Urinary bladder (tissue), 4 donors: ENCODE results near the gene DUOX2. TPM values are rescaled to one million over a fixed set of nuclear protein-coding genes. Genes with fewer than 3 reads are reported as not detected.

ENCODE experiments used
- DNase-seq: peaks from one replicate; pipeline ENCODE4 v3.0.0-alpha.2; 2015; ENCODE audit errors: extremely low spot score
- H3K27ac ChIP-seq: one replicate; pipeline ENCODE4 v1.5.1; 2013; ENCODE audit warnings: low read depth, mild to moderate bottlenecking, moderate library complexity
- H3K36me3 ChIP-seq: one replicate; pipeline ENCODE4 v1.6.1; 2013; ENCODE audit warnings: mild to moderate bottlenecking, moderate library complexity; ENCODE audit not compliant: insufficient read depth
- H3K4me1 ChIP-seq: one replicate; pipeline ENCODE4 v1.6.1; 2013; ENCODE audit warnings: mild to moderate bottlenecking, moderate library complexity; ENCODE audit not compliant: insufficient read depth
- H3K4me3 ChIP-seq: one replicate; pipeline ENCODE4 v1.5.1; 2013; ENCODE audit warnings: low read depth, low read length
- WGBS: extraction: QIAGEN DNeasy Blood & Tissue Kit; methylation state at CpG from one replicate; pipeline ENCODE4 v1.1.7; 2013; 5-methylcytosine and 5-hydroxymethylcytosine counted together
- polyA plus RNA-seq: library from polyadenylated mRNA; stranded (reverse); fragments of 200-250 nt; gene quantifications from one replicate; pipeline ENCODE4 v1.2.3, GENCODE V29; 2013
- total RNA-seq: library from RNA; depleted of rRNA; stranded (reverse); fragments of >200 nt; gene quantifications from one replicate; pipeline ENCODE4 v1.2.3, GENCODE V29; 2014
- donor health status: healthy with polysubstance abuse.
- donor health status: healthy.

The DUOX2 gene
- total and polyA plus RNA-seq, 2 donors: 1.5 to 2.4 TPM

DNA sequence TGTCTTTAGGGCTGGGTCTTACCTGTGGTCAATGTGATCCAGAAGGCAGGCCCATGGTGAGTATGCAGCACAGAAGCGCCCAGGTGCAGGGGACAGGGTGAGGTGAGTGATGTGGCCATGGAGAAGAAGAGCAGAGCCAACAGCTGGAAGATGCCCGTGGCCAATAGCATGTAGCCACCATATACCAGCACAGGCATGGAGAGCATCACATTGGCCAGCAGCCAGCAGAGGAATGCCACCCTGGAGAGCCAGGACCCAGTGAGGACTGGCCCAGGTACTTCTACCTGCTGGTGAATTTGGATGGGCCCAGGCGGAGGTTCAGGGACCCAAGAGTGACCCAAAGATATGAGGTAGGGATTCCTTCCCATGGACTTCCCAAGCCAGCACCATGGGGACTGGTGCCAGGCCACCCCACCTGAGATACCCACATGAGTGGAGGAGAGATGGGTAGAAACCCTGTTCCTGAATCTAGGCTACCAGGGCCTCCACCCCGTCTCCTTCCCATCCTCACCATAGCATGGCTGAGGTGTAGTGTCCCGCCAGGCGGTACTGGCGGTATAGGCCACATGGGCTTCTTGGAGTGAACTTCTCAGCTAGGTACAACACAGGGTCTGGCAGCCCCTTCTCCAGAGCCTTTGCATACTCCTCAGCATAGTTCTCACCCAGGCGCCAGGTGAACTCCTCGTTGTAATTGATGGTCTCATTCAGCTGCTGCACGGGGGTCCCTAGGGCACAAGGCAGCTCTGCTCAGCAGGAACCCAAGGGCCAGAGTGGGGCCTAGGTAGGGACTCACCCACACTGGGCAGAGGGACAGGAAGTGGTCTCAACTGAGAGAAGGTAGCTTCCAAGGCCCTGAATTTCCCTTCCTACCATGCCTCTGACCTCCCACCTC is 6.4 kb upstream of the DUOX2 start:
- no peak overlapping the region for H3K4me3 ChIP-seq
- H3K36me3 ChIP-seq: no peaks in the 10 kb centered on the region
- 95% methylated on average over 10 of the region's 10 CpGs for WGBS
- no peak overlapping the region for H3K27ac ChIP-seq
- no peak for DNase-seq
- no peaks in the 10 kb centered on the region for H3K4me1 ChIP-seq

DNA sequence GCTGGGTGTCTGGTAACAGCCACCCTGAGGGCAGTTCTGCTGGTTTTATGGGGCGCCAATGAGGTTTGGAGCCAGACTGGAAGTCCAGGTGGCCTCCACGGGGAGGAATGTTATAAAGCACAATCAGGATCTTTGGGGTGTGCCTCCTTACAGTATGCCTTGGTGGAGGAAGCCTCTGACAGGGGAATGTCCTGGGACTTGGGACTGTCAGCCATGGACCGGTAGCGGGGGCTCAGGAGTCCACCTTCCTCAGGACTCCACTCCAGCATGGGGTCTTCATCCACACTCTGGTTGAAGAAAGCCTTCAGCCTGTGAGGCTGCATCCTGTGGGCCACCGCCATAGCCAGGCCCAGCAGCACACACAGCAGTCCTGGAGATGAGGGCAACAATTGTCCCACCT is 5.0 kb upstream of the DUOX2 start:
- H3K36me3 ChIP-seq: no peaks in the 10 kb centered on the region
- DNase-seq: no peak
- H3K4me3 ChIP-seq: no peak overlapping the region
- no peak overlapping the region for H3K27ac ChIP-seq
- WGBS: 86% methylated on average over 5 of the region's 5 CpGs
- no peaks in the 10 kb centered on the region for H3K4me1 ChIP-seq

DNA sequence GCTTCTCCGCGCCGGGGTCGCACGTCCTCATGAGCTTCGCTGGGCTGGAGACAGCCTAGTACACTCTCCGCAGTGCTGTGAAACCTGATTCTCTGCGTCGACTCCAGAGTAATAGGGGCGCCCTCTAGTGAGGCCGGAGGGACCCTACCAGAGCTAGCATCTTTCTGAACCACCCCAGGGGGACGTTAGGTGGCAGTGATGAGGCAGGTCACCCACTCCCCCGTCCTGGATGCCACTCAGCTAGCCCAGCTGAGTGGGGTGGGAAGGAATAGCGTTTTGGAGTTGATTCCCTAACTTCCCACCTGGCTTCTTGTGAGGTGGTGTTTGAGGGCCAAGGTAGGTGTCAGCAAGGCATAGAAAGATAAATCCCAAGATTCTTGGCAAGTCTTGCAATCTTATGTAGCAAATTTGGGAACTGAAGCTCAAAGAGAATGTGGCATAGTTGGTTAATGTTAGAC is 4.2 kb upstream of the DUOX2 start:
- 1% methylated on average over 14 of the region's 14 CpGs for WGBS
- peak; percentile 88 for DNase-seq
- no peaks in the 10 kb centered on the region for H3K4me1 ChIP-seq
- no peaks in the 10 kb centered on the region for H3K36me3 ChIP-seq
- no peak overlapping the region for H3K27ac ChIP-seq
- no peak overlapping the region for H3K4me3 ChIP-seq

DNA sequence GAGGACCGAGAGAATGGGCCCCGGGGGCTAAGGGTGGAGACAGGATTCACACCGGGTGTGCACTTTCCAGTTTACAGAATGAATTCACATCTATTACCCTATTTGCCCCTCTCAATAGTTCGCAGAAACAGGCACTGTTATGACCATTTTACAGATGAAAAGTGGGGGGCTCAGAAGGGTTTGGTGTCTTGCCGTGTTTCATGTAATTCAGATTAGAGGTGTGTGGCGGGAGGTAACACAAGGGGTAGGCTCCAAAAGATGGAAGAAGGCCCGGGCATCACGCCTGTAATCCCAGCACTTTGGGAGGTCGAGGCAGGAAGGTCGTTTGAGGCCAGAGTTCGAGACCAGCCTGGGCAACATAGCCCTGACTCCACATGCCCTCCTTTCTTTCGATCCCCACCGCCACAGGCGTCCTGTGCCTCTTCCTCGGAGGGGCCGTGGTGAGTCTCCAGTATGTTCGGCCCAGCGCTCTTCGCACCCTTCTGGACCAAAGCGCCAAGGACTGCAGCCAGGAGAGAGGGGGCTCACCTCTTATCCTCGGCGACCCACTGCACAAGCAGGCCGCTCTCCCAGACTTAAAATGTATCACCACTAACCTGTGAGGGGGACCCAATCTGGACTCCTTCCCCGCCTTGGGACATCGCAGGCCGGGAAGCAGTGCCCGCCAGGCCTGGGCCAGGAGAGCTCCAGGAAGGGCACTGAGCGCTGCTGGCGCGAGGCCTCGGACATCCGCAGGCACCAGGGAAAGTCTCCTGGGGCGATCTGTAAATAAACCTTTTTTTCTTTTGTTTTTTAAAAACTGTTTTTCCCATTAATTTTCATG is 3.5 kb upstream of the DUOX2 start:
- no peak overlapping the region for H3K27ac ChIP-seq
- 43% methylated on average over 33 of the region's 33 CpGs for WGBS
- no peaks in the 10 kb centered on the region for H3K36me3 ChIP-seq
- DNase-seq: no peak
- H3K4me1 ChIP-seq: no peaks in the 10 kb centered on the region
- H3K4me3 ChIP-seq: no peak overlapping the region

DNA sequence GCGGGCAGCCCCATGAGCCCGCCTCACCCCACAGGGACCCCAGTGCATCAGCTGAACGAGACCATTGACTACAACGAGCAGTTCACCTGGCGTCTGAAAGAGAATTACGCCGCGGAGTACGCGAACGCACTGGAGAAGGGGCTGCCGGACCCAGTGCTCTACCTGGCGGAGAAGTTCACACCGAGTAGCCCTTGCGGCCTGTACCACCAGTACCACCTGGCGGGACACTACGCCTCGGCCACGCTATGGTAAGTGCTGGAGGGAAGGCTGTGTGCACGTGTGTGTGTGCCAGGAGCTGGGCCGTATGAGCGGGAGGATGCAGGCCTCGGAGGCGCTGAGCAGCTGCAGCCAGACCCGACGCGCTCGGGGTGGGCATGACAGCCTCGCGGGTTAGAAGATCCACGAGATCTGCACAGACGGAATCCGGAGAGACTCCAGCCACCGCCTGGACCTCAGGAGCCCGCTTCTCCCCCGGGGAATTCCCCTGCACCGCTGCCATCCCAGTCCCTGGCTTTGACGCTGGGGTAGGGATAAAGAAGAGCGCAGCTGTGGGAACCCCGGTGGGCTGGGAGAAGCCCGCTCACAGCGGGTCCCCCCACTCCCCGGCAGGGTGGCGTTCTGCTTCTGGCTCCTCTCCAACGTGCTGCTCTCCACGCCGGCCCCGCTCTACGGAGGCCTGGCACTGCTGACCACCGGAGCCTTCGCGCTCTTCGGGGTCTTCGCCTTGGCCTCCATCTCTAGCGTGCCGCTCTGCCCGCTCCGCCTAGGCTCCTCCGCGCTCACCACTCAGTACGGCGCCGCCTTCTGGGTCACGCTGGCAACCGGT is 2.7 kb upstream of the DUOX2 start:
- H3K4me3 ChIP-seq: no peak overlapping the region

DNA sequence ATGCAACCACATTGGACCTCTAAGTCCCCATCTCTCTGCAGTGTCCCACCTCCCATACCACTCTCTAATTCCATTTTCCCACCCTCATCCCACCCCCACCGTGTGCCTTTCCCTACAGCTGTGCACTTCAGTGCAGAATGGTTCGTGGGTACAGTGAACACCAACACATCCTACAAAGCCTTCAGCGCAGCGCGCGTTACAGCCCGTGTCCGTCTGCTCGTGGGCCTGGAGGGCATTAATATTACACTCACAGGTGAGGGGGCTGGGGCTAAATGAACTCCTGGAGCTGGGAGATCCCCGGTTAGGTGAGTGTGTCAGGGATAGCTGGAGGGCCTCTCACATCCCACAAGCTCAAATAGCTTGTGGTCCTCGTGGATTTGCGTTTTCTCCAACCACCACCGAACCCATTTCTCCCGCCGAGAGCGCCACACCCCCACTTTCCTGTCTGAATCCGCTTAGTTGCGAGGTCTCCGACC is 2.1 kb upstream of the DUOX2 start:
- no peaks in the 10 kb centered on the region for H3K4me1 ChIP-seq
- no peaks in the 10 kb centered on the region for H3K36me3 ChIP-seq
- H3K27ac ChIP-seq: no peak overlapping the region
- 33% methylated on average over 19 of the region's 19 CpGs for WGBS
- H3K4me3 ChIP-seq: no peak overlapping the region
- DNase-seq: no peak

More for the DNA sequence above, 2.7 kb upstream of the DUOX2 start:
- H3K4me1 ChIP-seq: no peaks in the 10 kb centered on the region
- no peak overlapping the region for H3K27ac ChIP-seq
- no peak for DNase-seq
- WGBS: 14% methylated on average over 65 of the region's 65 CpGs
- H3K36me3 ChIP-seq: no peaks in the 10 kb centered on the region

DNA sequence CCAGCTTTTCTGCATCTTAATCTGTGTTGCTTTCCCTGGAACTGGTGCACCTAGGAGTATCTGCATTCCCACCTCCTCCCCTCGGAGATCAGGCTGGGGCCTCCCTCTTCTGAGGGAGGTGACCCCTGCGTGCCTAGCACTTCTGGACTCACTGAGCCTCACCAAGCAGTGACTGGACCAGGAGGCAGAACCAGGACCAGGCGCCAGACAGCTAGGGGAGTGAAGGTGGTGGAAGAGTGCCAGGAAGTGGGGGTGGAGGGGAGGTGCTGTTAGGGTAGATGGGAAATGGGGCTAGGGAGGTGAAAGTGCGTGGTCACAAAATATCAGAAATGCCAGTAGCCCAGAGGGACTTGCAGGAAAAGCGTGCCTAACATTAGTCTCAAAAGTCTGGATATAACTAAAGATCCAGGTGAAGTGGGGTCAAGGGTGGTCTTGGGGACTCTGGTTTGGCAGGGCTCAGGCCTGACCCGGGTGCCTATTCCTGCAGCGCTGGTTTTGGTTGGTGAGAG is 1.4 kb upstream of the DUOX2 start:
- WGBS: 58% methylated on average over 7 of the region's 7 CpGs
- DNase-seq: no peak
- no peak overlapping the region for H3K27ac ChIP-seq
- no peak overlapping the region for H3K4me3 ChIP-seq
- H3K4me1 ChIP-seq: no peaks in the 10 kb centered on the region
- no peaks in the 10 kb centered on the region for H3K36me3 ChIP-seq

DNA sequence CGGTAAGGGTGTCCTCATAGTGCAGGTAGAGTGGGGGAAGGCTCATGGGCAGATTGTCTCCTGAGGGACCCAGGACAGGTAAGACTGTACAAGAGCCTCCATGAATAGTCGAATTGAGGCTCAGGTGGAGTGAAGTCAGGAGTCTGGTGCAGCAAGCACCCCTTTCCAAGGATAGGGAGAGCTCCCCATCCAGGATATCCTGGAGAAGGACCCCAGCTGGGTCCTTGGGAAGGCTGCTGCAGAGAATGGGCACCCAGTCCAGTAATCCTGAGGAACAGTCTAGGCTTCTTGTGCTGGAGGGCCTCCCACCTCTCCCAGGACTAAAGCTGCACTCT is 746 bp upstream of the DUOX2 start:
- Histone ChIP-seq H3K4me3 (no peak overlapping the region), H3K4me1 (no peaks in the 10 kb centered on the region), H3K36me3 (no peaks in the 10 kb centered on the region), H3K27ac (no peak overlapping the region)
- no peak for DNase-seq
- 10% methylated on average over 2 of the region's 2 CpGs for WGBS

DNA sequence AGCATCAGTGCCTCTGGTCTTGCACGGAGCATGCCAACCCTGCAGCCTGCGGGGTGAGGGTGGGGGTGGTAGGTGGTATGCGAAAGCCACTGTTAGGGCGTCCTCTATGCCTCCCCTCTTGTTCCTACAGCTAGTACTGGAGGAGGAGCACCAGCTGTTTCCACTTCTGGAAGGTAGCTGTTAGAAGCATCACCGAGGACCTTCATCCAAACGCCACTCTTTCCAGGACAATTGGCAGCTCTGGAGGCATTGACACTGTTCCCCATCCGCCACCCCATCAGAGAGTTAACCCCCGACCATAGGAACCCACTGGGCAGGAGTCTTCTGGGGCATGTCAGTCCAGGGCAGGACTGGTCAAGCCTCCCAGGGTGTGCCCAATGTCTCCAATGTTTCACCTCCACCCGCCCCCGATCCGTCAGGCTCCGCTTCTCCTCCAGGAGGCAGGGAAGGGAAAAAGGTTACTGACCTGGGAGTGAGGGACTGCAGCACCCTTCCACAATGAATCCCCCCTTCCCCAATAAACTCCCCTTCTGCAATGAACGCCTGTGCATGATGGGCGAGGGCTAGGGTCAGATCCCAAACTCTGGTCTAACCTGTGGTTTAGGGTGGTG is 487 bp downstream of the DUOX2 start:
- no peak overlapping the region for H3K4me3 ChIP-seq
- no peaks in the 10 kb centered on the region for H3K4me1 ChIP-seq
- 7% methylated on average over 14 of the region's 14 CpGs for WGBS

DNA sequence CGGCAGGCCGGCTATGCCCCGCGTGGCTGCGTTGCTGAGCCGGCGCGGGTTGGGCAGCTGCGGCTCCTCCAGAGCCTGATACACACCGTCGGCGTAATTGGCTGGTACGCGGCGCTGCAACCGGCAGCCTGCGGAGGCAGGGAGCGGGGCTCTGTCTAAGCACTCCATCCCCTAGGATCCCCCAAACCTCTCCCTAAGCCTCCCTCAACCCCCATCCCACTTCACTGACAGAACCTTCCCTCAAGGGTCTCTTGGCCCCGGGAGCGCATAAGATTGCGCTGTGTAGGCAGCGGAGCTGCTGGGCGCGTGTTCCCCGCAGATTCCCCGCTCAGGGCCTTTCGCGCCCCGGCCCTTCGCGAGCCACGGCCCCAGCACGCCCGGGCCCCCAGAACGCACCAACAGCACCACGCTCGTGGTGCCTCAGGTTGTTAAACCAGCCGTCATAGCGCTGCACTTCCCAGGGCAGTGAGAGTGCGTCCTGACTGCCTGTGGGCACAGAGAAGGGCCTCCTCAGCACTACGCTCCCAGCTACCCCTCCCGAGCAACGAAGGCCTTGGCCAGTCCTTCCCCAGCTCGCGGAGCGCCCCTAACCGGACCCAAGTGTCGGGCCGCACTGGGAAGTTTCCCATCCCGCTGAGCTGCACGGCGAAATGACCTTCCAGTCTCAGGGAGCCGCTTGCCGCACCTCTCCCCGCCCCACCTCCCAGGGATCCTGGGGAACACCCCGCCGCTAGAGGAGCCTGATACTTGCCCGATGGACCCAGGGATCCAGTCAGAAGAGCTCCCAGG is 1.2 kb downstream of the DUOX2 start:
- Histone ChIP-seq H3K4me3 (peak overlapping the region; percentile 20), H3K36me3 (no peaks in the 10 kb centered on the region), H3K27ac (no peak overlapping the region), H3K4me1 (no peaks in the 10 kb centered on the region)
- WGBS: under 1% methylated on average over 58 of the region's 58 CpGs
- no peak for DNase-seq

More for the DNA sequence above, 487 bp downstream of the DUOX2 start:
- DNase-seq: no peak
- H3K36me3 ChIP-seq: no peaks in the 10 kb centered on the region
- no peak overlapping the region for H3K27ac ChIP-seq

DNA sequence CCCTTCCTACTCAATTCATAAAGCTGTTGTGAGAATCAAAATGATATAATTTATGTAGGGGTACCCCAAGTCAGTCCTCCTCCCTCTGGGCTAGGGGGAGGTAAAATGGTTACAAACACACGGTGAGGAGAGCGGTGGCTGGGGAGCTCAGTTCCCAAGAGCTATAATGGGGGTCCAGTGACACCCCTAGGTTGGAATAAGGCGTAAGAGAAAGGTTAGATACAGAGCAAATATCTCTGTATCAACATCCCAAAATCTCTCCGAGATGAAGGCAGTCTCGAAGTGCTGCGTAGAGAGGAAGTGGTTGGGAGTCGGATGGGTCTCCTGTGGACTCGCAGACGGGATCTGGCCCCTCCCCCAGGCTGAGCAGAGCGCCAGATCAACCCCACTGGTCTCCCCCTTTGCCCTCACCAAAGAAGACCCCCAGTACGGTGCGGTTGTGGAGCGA is 1.8 kb downstream of the DUOX2 start:
- DNase-seq: no peak
- Histone ChIP-seq H3K27ac (no peak overlapping the region), H3K4me1 (no peaks in the 10 kb centered on the region), H3K36me3 (no peaks in the 10 kb centered on the region), H3K4me3 (peak overlapping the region; percentile 20)
- WGBS: 3% methylated on average over 13 of the region's 13 CpGs

DNA sequence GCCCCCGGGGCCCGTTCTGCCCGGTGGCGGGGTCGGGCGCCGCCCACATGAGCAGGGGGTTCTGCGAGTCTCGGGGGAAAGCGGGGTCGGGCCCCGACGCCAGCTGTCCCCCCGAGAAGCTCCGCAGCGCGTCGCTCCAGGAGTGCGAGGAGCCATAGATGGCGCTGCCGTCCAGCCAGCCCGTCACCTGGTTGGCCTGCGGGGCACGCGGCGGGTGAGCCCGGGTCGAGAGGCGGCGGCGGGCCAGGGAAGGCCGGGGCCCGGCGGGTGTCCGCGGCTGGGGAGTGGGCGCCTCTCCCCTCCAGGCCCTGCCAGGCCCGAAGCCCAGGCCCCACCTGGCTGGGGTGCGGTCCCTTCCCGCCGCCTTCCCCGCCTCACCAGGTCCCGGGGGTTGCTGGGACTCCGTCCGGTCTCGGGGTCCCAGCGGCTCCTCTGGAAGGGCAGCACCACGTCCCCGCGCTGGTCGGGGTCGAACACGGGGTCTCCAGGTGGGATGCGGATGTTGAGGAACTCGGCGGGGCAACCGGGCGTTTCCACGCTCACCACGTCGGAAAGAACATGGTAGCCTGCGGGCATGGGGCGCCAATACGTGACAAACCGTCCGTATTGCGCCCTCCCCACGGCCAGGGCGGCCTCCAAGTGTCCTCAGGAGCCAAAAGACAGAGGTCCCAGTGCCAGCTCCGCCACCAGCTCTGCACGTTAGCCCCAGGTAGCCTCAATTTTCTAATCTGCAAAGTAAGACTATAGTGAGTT is 2.4 kb downstream of the DUOX2 start:
- Histone ChIP-seq H3K4me3 (no peak overlapping the region), H3K4me1 (no peaks in the 10 kb centered on the region), H3K27ac (no peak overlapping the region), H3K36me3 (no peaks in the 10 kb centered on the region)
- WGBS: 4% methylated on average over 69 of the region's 71 CpGs
- no peak for DNase-seq
